OCI-LY7 (cell line): Measurements from ENCODE around the gene TMPRSS9. TPM values are rescaled to one million over a fixed set of nuclear protein-coding genes. Genes with fewer than 3 reads are reported as not detected.

Experiments
- BruUV-seq: library from RNA; stranded (reverse); fragments of 400-500 nt; replicated peaks from 2 replicates; lab custom pipeline; 2021; lab: Mats Ljungman, UMichigan
- CTCF ChIA-PET: fragments of 300-600 bp; sonication (Branson Sonifier 250); formaldehyde crosslinking; loops from one replicate; lab custom pipeline; 2022; ENCODE audit warnings: antibody characterized with exemption; ENCODE audit not compliant: unreplicated experiment; lab: Charles Lee
- POLR2A ChIA-PET: fragments of 300-600 bp; sonication (Branson Sonifier 250); formaldehyde crosslinking; loops from one replicate; lab custom pipeline; 2022; ENCODE audit warnings: antibody characterized with exemption; lab: Charles Lee
- DNase-seq: peaks from one replicate; pipeline ENCODE4 v3.0.0-alpha.2; 2015; ENCODE audit warnings: low spot score
- H2AFZ ChIP-seq: fragments of 200-600 bp; sonication (generic), shearing (Covaris generic); 2 replicates; pipeline ENCODE4 v1.6.1; 2014; ENCODE audit warnings: mild to moderate bottlenecking, antibody characterized with exemption, low read length, moderate library complexity
- H3K27ac ChIP-seq: fragments of 200-600 bp; sonication (generic); 2 replicates; pipeline ENCODE4 v1.5.1; 2014; ENCODE audit warnings: mixed run types, low read depth, mild to moderate bottlenecking, moderate library complexity, low read length, inconsistent platforms; ENCODE audit not compliant: poor library complexity, severe bottlenecking
- H3K36me3 ChIP-seq: fragments of 200-600 bp; sonication (generic); 2 replicates; pipeline ENCODE4 v1.6.1; 2014; ENCODE audit warnings: mild to moderate bottlenecking, antibody characterized with exemption, low read length, moderate library complexity, mixed read lengths; ENCODE audit not compliant: insufficient read depth
- H3K4me1 ChIP-seq: fragments of 200-600 bp; sonication (generic); 2 replicates; pipeline ENCODE4 v1.5.1; 2014; ENCODE audit warnings: mild to moderate bottlenecking, low read length; ENCODE audit not compliant: insufficient read depth, poor library complexity, severe bottlenecking
- H3K4me2 ChIP-seq: fragments of 200-600 bp; sonication (generic); 2 replicates; pipeline ENCODE4 v1.6.1; 2014; ENCODE audit warnings: mild to moderate bottlenecking, low read length
- H3K4me3 ChIP-seq: fragments of 200-600 bp; sonication (generic); 2 replicates; pipeline ENCODE4 v1.5.1; 2014; ENCODE audit warnings: mild to moderate bottlenecking, low read depth, low read length; ENCODE audit not compliant: poor library complexity, severe bottlenecking
- H3K79me2 ChIP-seq: fragments of 200-600 bp; sonication (generic); 2 replicates; pipeline ENCODE4 v1.6.1; 2016; ENCODE audit warnings: low read depth, mild to moderate bottlenecking, low read length, moderate library complexity, mixed read lengths; ENCODE audit not compliant: insufficient read depth
- H3K9me2 ChIP-seq: fragments of 200-600 bp; sonication (generic); 2 replicates; pipeline ENCODE4 v1.6.1; 2016; ENCODE audit warnings: mild to moderate bottlenecking, low read length, mixed read lengths; ENCODE audit not compliant: insufficient read depth
- H3K9me3 ChIP-seq: fragments of 200-600 bp; sonication (generic); 2 replicates; pipeline ENCODE4 v1.6.1; 2014; ENCODE audit warnings: mild to moderate bottlenecking, mixed run types, low read length, mixed read lengths
- H4K20me1 ChIP-seq: fragments of 200-600 bp; sonication (generic); 2 replicates; pipeline ENCODE4 v1.6.1; 2014; ENCODE audit warnings: mild to moderate bottlenecking, antibody characterized with exemption, low read length, moderate library complexity, mixed read lengths; ENCODE audit not compliant: insufficient read depth
- CTCF ChIP-seq: fragments of 200-600 bp; sonication (generic); conservative IDR thresholded peaks from 2 replicates; pipeline ENCODE4 v1.5.1; 2014; ENCODE audit warnings: mild to moderate bottlenecking, antibody characterized with exemption, low read length, moderate library complexity, mixed read lengths
- EZH2phosphoT487 ChIP-seq: fragments of 200-600 bp; sonication (generic); IDR thresholded peaks from 2 replicates; pipeline ENCODE4 v1.6.1; 2018; ENCODE audit warnings: low read depth, borderline replicate concordance, mild to moderate bottlenecking, mixed run types, antibody characterized with exemption, low read length, moderate library complexity, mixed read lengths
- intact Hi-C: fragments of 100-400 bp; cut with micrococcal nuclease; formaldehyde crosslinking; loops from one replicate; pipeline ENCODE4 v1.10.0; 2022; ENCODE audit not compliant: unreplicated experiment
- total RNA-seq, 2 experiments: library from RNA; depleted of rRNA in 1 of 2; stranded (reverse); fragments of >200 nt in 1 of 2; shearing (Covaris generic) in 1 of 2; gene quantifications; 2 replicates each; pipeline ENCODE4 v1.2.3, GENCODE V29; 2014 to 2022

The TMPRSS9 gene
- total RNA-seq, 2 experiments from 2014 or later: 0.44 TPM; not detected in 1

- peaks cover 5% of the 10 kb centered on the region; the same call in 1 of the 2 replicates for H3K9me3 ChIP-seq
- POLR2A ChIA-PET: no interaction called here
- H3K79me2 ChIP-seq: peaks cover 24% of the 10 kb centered on the region
- H2AFZ ChIP-seq: no peak overlapping the region
- peaks cover 41% of the 10 kb centered on the region for H3K36me3 ChIP-seq
- H3K27ac ChIP-seq: no peak overlapping the region
- no TSS peak for BruUV-seq
- peaks cover 25% of the 10 kb centered on the region for H3K4me1 ChIP-seq
- CTCF ChIA-PET: no interaction called here
- intact Hi-C loops: no loop called here
- H3K9me2 ChIP-seq: no peaks in the 10 kb centered on the region
- H3K4me3 ChIP-seq: no peak overlapping the region
- no peak for DNase-seq
- TF ChIP-seq CTCF: no peak
- no peak for TF ChIP-seq EZH2phosphoT487
- H4K20me1 ChIP-seq: no peaks in the 10 kb centered on the region
- no peak overlapping the region for H3K4me2 ChIP-seq
Observed at GRCh38 chr19:2336528-2337328, 23.3 kb upstream of the TMPRSS9 start.

- BruUV-seq: no TSS peak
- Histone ChIP-seq H3K36me3 (peaks cover 46% of the 10 kb centered on the region), H3K9me3 (peaks cover 5% of the 10 kb centered on the region; the same call in 1 of the 2 replicates), H3K27ac (no peak overlapping the region), H3K4me2 (no peak overlapping the region), H4K20me1 (no peaks in the 10 kb centered on the region), H2AFZ (no peak overlapping the region), H3K4me3 (no peak overlapping the region), H3K9me2 (no peaks in the 10 kb centered on the region), H3K79me2 (peaks cover 21% of the 10 kb centered on the region), H3K4me1 (peaks cover 19% of the 10 kb centered on the region)
- CTCF ChIA-PET: no interaction called here
- intact Hi-C loops: no loop called here
- TF ChIP-seq CTCF (0 out of 2 replicates have a peak, but pooled peaks have one; percentile 26), EZH2phosphoT487 (no peak)
- POLR2A ChIA-PET: no interaction called here
- DNase-seq: no peak
Observed at GRCh38 chr19:2337329-2337707, 22.7 kb upstream of the TMPRSS9 start.

- Histone ChIP-seq H3K36me3 (peaks cover 46% of the 10 kb centered on the region), H3K9me2 (no peaks in the 10 kb centered on the region), H2AFZ (no peak overlapping the region), H3K4me3 (no peak overlapping the region), H4K20me1 (no peaks in the 10 kb centered on the region), H3K79me2 (peaks cover 21% of the 10 kb centered on the region), H3K4me2 (no peak overlapping the region), H3K9me3 (peaks cover 5% of the 10 kb centered on the region; the same call in 1 of the 2 replicates), H3K27ac (no peak overlapping the region), H3K4me1 (peaks cover 11% of the 10 kb centered on the region)
- DNase-seq: no peak
- BruUV-seq: no TSS peak
- ChIA-PET POLR2A (no interaction called here), CTCF (no interaction called here)
- no peak for TF ChIP-seq EZH2phosphoT487
- TF ChIP-seq CTCF: no peak
- intact Hi-C loops: no loop called here
Observed at GRCh38 chr19:2338055-2338615, 21.9 kb upstream of the TMPRSS9 start.
